CD4-positive, alpha-beta memory T cell (primary cell): ENCODE data around the gene PACRG. TPM values are rescaled to one million over a fixed set of nuclear protein-coding genes. Genes with fewer than 3 reads are reported as not detected.

Experiments
- CTCF ChIA-PET: fragments of 350-600 bp; sonication (Branson Sonifier 250); formaldehyde crosslinking; loops from one replicate; lab custom pipeline; 2021; ENCODE audit warnings: inconsistent platforms; ENCODE audit not compliant: partially characterized antibody; lab: Charles Lee
- POLR2A ChIA-PET: fragments of 350-600 bp; sonication (Branson Sonifier 250); formaldehyde crosslinking; loops from one replicate; lab custom pipeline; 2021; ENCODE audit not compliant: partially characterized antibody; lab: Charles Lee
- DNase-seq, 5 donors: peaks; one replicate each; pipeline versions ENCODE4 v3.0.0 to v3.0.0-alpha.2; 2020 to 2022; ENCODE audit warnings: mixed read lengths in 1 of 5
- H3K27ac ChIP-seq: one replicate; pipeline ENCODE4 v1.7.0; 2013; ENCODE audit warnings: low read depth, low read length
- H3K27me3 ChIP-seq: 2 replicates; pipeline ENCODE4 v1.7.0; 2013; ENCODE audit warnings: mild to moderate bottlenecking, low read length, moderate library complexity; ENCODE audit not compliant: insufficient read depth
- H3K36me3 ChIP-seq: 2 replicates; pipeline ENCODE4 v1.7.0; 2013; ENCODE audit warnings: mild to moderate bottlenecking, low read length, moderate library complexity; ENCODE audit not compliant: insufficient read depth
- H3K4me1 ChIP-seq: 2 replicates; pipeline ENCODE4 v1.7.0; 2013; ENCODE audit warnings: mild to moderate bottlenecking, low read length, moderate library complexity; ENCODE audit not compliant: insufficient read depth
- H3K4me3 ChIP-seq, 2 donors: one replicate each; pipeline ENCODE4 v1.7.0; 2013; ENCODE audit warnings: low read length in 2 of 2, mild to moderate bottlenecking in 1 of 2
- H3K9me3 ChIP-seq, 2 donors: one replicate each; pipeline ENCODE4 v1.7.0; 2013; ENCODE audit warnings: low read length in 2 of 2, control low read depth in 1 of 2; ENCODE audit not compliant: control insufficient read depth in 1 of 2
- H3K27ac Mint-ChIP-seq, 7 donors: one replicate each; pipeline ENCODE4 v1.8.0; 2020 to 2021; ENCODE audit warnings: mixed read lengths in 7 of 7, mild to moderate bottlenecking in 6 of 7, inconsistent platforms in 3 of 7, moderate library complexity in 3 of 7
- H3K27me3 Mint-ChIP-seq, 2 donors: one replicate each; pipeline ENCODE4 v1.8.0; 2020 to 2021; ENCODE audit warnings: mixed read lengths in 2 of 2
- H3K36me3 Mint-ChIP-seq, 2 donors: one replicate each; pipeline ENCODE4 v1.8.0; 2020 to 2021; ENCODE audit warnings: mixed read lengths in 2 of 2, inconsistent platforms in 1 of 2, mild to moderate bottlenecking in 1 of 2
- H3K4me1 Mint-ChIP-seq, 4 donors: one replicate each; pipeline ENCODE4 v1.8.0; 2020 to 2021; ENCODE audit warnings: mixed read lengths in 4 of 4, mild to moderate bottlenecking in 1 of 4
- H3K4me3 Mint-ChIP-seq, 8 donors: one replicate each; pipeline ENCODE4 v1.8.0; 2020 to 2021; ENCODE audit warnings: mixed read lengths in 8 of 8, mild to moderate bottlenecking in 7 of 8, moderate library complexity in 6 of 8, inconsistent platforms in 3 of 8
- H3K9me3 Mint-ChIP-seq, 8 donors: one replicate each; pipeline ENCODE4 v1.8.0; 2020 to 2021; ENCODE audit warnings: mixed read lengths in 8 of 8, mild to moderate bottlenecking in 5 of 8, inconsistent platforms in 3 of 8, moderate library complexity in 1 of 8
- intact Hi-C: fragments of 100-400 bp; cut with micrococcal nuclease; formaldehyde crosslinking; loops from one replicate; pipeline ENCODE4 v1.15.1; 2023
- polyA plus RNA-seq, 2 donors: library from polyadenylated mRNA; unstranded; fragments of 300-500 nt; fragmentation: Illumina TruSeq; gene quantifications; one replicate each; pipeline ENCODE4 v1.2.3, GENCODE V29; 2021
- total RNA-seq, 2 experiments: library from RNA; stranded (reverse); gene quantifications; one replicate each; pipeline ENCODE4 v1.2.3, GENCODE V29; 2021

The PACRG gene
- total and polyA plus RNA-seq, 4 experiments from 2014 or later = 0.21 to 1.5 (median 0.81) TPM; not detected in 1

- CTCF ChIA-PET = no interaction called here
- no peaks in the 10 kb centered on the region for H3K27me3 ChIP-seq
Measured at GRCh38 chr6:163197839-163198238, 470.1 kb downstream of the PACRG start.

GRCh38 chr6:163198396-163198795 is 470.6 kb downstream of the PACRG start:
- no peaks in the 10 kb centered on the region for H3K4me1 ChIP-seq
- no peaks in the 10 kb centered on the region for H3K9me3 ChIP-seq
- POLR2A ChIA-PET = no interaction called here
- no peak overlapping the region for H3K27ac Mint-ChIP-seq
- H3K36me3 Mint-ChIP-seq = no peaks in the 10 kb centered on the region
- H3K27me3 Mint-ChIP-seq = peaks cover 3 to 11% of the 10 kb centered on the region in 2 donors
- no peak overlapping the region for H3K4me3 Mint-ChIP-seq
- intact Hi-C loops = no loop called here
- CTCF ChIA-PET = interaction anchor here (1.2 kb wide), 1 partner anchor 28 kb away, joined by 3 read pairs; no protein-coding TSS in a partner anchor
- no peak overlapping the region for H3K4me3 ChIP-seq
- no peaks in the 10 kb centered on the region for H3K27me3 ChIP-seq
- peaks cover 0 to 1% (median 0%) of the 10 kb centered on the region in 8 donors for H3K9me3 Mint-ChIP-seq
- no peaks in the 10 kb centered on the region for H3K36me3 ChIP-seq
- H3K27ac ChIP-seq = no peak overlapping the region
- no peaks in the 10 kb centered on the region for H3K4me1 Mint-ChIP-seq
- no peak for DNase-seq

More at GRCh38 chr6:163197839-163198238, 470.1 kb downstream of the PACRG start:
- H3K36me3 Mint-ChIP-seq = no peaks in the 10 kb centered on the region
- no peak overlapping the region for H3K4me3 Mint-ChIP-seq
- Histone ChIP-seq H3K4me3 (no peak overlapping the region), H3K36me3 (no peaks in the 10 kb centered on the region), H3K27ac (no peak overlapping the region), H3K9me3 (no peaks in the 10 kb centered on the region), H3K4me1 (no peaks in the 10 kb centered on the region)
- peaks cover 0 to 1% (median 0%) of the 10 kb centered on the region in 8 donors for H3K9me3 Mint-ChIP-seq
- intact Hi-C loops = no loop called here
- no peaks in the 10 kb centered on the region for H3K4me1 Mint-ChIP-seq
- DNase-seq = no peak
- POLR2A ChIA-PET = no interaction called here
- peaks cover 3 to 10% of the 10 kb centered on the region in 2 donors for H3K27me3 Mint-ChIP-seq
- no peak overlapping the region for H3K27ac Mint-ChIP-seq

- Mint-ChIP-seq H3K27me3 (peaks cover 3 to 11% of the 10 kb centered on the region in 2 donors), H3K27ac (no peak overlapping the region), H3K4me1 (no peaks in the 10 kb centered on the region), H3K36me3 (no peaks in the 10 kb centered on the region), H3K9me3 (peaks cover 0 to 1% (median 0%) of the 10 kb centered on the region in 8 donors), H3K4me3 (no peak overlapping the region)
- Histone ChIP-seq H3K27ac (no peak overlapping the region), H3K36me3 (no peaks in the 10 kb centered on the region), H3K4me3 (no peak overlapping the region), H3K9me3 (no peaks in the 10 kb centered on the region), H3K27me3 (no peaks in the 10 kb centered on the region), H3K4me1 (no peaks in the 10 kb centered on the region)
- CTCF ChIA-PET = interaction anchor here (1.2 kb wide), 1 partner anchor 29 kb away, joined by 3 read pairs; no protein-coding TSS in a partner anchor
- DNase-seq = no peak
- POLR2A ChIA-PET = no interaction called here
- intact Hi-C loops = no loop called here
Measured at GRCh38 chr6:163199371-163199770, 471.6 kb downstream of the PACRG start.

GRCh38 chr6:163200289-163200688 is 472.5 kb downstream of the PACRG start:
- peaks cover 3 to 11% of the 10 kb centered on the region in 2 donors for H3K27me3 Mint-ChIP-seq
- no peaks in the 10 kb centered on the region for H3K27me3 ChIP-seq
- no peak overlapping the region for H3K27ac ChIP-seq
- H3K4me3 Mint-ChIP-seq = no peak overlapping the region
- POLR2A ChIA-PET = no interaction called here
- DNase-seq = no peak
- H3K9me3 ChIP-seq = no peaks in the 10 kb centered on the region
- no peaks in the 10 kb centered on the region for H3K4me1 Mint-ChIP-seq
- H3K36me3 Mint-ChIP-seq = no peaks in the 10 kb centered on the region
- H3K36me3 ChIP-seq = no peaks in the 10 kb centered on the region
- intact Hi-C loops = no loop called here
- no peak overlapping the region for H3K4me3 ChIP-seq
- H3K9me3 Mint-ChIP-seq = peaks cover 0 to 1% (median under 1%) of the 10 kb centered on the region in 8 donors
- no peak overlapping the region for H3K27ac Mint-ChIP-seq
- CTCF ChIA-PET = no interaction called here
- no peaks in the 10 kb centered on the region for H3K4me1 ChIP-seq

- Histone ChIP-seq H3K27me3 (no peaks in the 10 kb centered on the region), H3K4me3 (no peak overlapping the region), H3K4me1 (no peaks in the 10 kb centered on the region), H3K9me3 (no peaks in the 10 kb centered on the region), H3K27ac (no peak overlapping the region), H3K36me3 (no peaks in the 10 kb centered on the region)
- H3K9me3 Mint-ChIP-seq = peaks cover 0 to 4% (median under 1%) of the 10 kb centered on the region in 8 donors
- H3K36me3 Mint-ChIP-seq = no peaks in the 10 kb centered on the region
- H3K27me3 Mint-ChIP-seq = peaks cover 3 to 11% of the 10 kb centered on the region in 2 donors
- ChIA-PET CTCF (no interaction called here), POLR2A (no interaction called here)
- H3K4me3 Mint-ChIP-seq = no peak overlapping the region
- H3K27ac Mint-ChIP-seq = no peak overlapping the region
- H3K4me1 Mint-ChIP-seq = no peaks in the 10 kb centered on the region
- DNase-seq = no peak
- intact Hi-C loops = no loop called here
Measured at GRCh38 chr6:163200694-163201093, 472.9 kb downstream of the PACRG start.

- Histone ChIP-seq H3K27me3 (no peaks in the 10 kb centered on the region), H3K4me1 (no peaks in the 10 kb centered on the region), H3K4me3 (no peak overlapping the region), H3K27ac (no peak overlapping the region), H3K36me3 (no peaks in the 10 kb centered on the region), H3K9me3 (no peaks in the 10 kb centered on the region)
- DNase-seq = no peak
- CTCF ChIA-PET = no interaction called here
- POLR2A ChIA-PET = no interaction called here
- Mint-ChIP-seq H3K27me3 (peaks cover 0 to 7% of the 10 kb centered on the region in 2 donors), H3K36me3 (no peaks in the 10 kb centered on the region), H3K9me3 (peaks cover 0 to 4% (median 2%) of the 10 kb centered on the region in 8 donors), H3K4me1 (no peaks in the 10 kb centered on the region), H3K27ac (no peak overlapping the region), H3K4me3 (no peak overlapping the region)
- intact Hi-C loops = no loop called here
Measured at GRCh38 chr6:163201855-163202254, 474.1 kb downstream of the PACRG start.

GRCh38 chr6:163206196-163206595 is 478.4 kb downstream of the PACRG start:
- Mint-ChIP-seq H3K36me3 (no peaks in the 10 kb centered on the region), H3K4me3 (no peak overlapping the region), H3K9me3 (peaks cover 0 to 4% (median 2%) of the 10 kb centered on the region in 8 donors), H3K27ac (no peak overlapping the region), H3K27me3 (peaks cover 0 to 7% of the 10 kb centered on the region in 2 donors), H3K4me1 (no peaks in the 10 kb centered on the region)
- no peaks in the 10 kb centered on the region for H3K36me3 ChIP-seq
- no peak for DNase-seq
- H3K27ac ChIP-seq = no peak overlapping the region
- no peak overlapping the region for H3K4me3 ChIP-seq
- ChIA-PET CTCF (no interaction called here), POLR2A (no interaction called here)
- H3K4me1 ChIP-seq = no peaks in the 10 kb centered on the region
- H3K27me3 ChIP-seq = no peaks in the 10 kb centered on the region
- H3K9me3 ChIP-seq = no peaks in the 10 kb centered on the region
- intact Hi-C loops = no loop called here
